OCI-LY1 (cell line): ENCODE measurements around the gene KLHL14.

Source experiments
- H2AFZ ChIP-seq: fragments of 200-600 bp; sonication (generic), shearing (Covaris generic); 2 replicates; pipeline ENCODE4 v1.6.0; 2014; ENCODE audit warnings: antibody characterized with exemption, mild to moderate bottlenecking, low read length
- H3F3A ChIP-seq: fragments of 200-600 bp; sonication (generic), shearing (Covaris generic); 2 replicates; pipeline ENCODE4 v1.6.0; 2014; ENCODE audit warnings: mild to moderate bottlenecking, antibody characterized with exemption, low read length, moderate library complexity; ENCODE audit not compliant: insufficient read depth
- H3K27ac ChIP-seq: fragments of 200-600 bp; sonication (generic); 2 replicates; pipeline ENCODE4 v1.5.1; 2014; ENCODE audit warnings: low read length, mixed run types, mild to moderate bottlenecking, low read depth; ENCODE audit not compliant: poor library complexity, severe bottlenecking
- H3K27me3 ChIP-seq: fragments of 200-600 bp; sonication (generic); 2 replicates; pipeline ENCODE4 v1.6.0; 2014; ENCODE audit warnings: antibody characterized with exemption, mild to moderate bottlenecking, low read length, moderate library complexity; ENCODE audit not compliant: insufficient read depth
- H3K36me3 ChIP-seq: fragments of 200-600 bp; sonication (generic); 2 replicates; pipeline ENCODE4 v1.6.1; 2014; ENCODE audit warnings: mild to moderate bottlenecking, antibody characterized with exemption, low read length, moderate library complexity, mixed read lengths; ENCODE audit not compliant: insufficient read depth
- H3K4me1 ChIP-seq: fragments of 200-600 bp; sonication (generic); 2 replicates; pipeline ENCODE4 v1.5.1; 2014; ENCODE audit warnings: mild to moderate bottlenecking, low read length, moderate library complexity; ENCODE audit not compliant: insufficient read depth, severe bottlenecking
- H3K4me2 ChIP-seq: fragments of 200-600 bp; sonication (generic), shearing (Covaris generic); 2 replicates; pipeline ENCODE4 v1.6.1; 2014; ENCODE audit warnings: low read length
- H3K4me3 ChIP-seq: fragments of 200-600 bp; sonication (generic); 2 replicates; pipeline ENCODE4 v1.5.1; 2014; ENCODE audit warnings: low read length, low read depth, mild to moderate bottlenecking, mixed read lengths; ENCODE audit not compliant: poor library complexity, severe bottlenecking
- H3K79me2 ChIP-seq: fragments of 200-600 bp; shearing (Covaris generic); 2 replicates; pipeline ENCODE4 v1.6.1; 2016; ENCODE audit warnings: mixed run types, low read length, mixed read lengths; ENCODE audit not compliant: insufficient read depth
- H3K9ac ChIP-seq: fragments of 200-600 bp; sonication (generic), shearing (Covaris generic); 2 replicates; pipeline ENCODE4 v1.6.1; 2014; ENCODE audit warnings: mild to moderate bottlenecking, low read length, mixed read lengths
- H3K9me2 ChIP-seq: fragments of 200-600 bp; sonication (generic), shearing (Covaris generic); 2 replicates; pipeline ENCODE4 v1.6.1; 2014; ENCODE audit warnings: low read depth, mild to moderate bottlenecking, low read length, mixed read lengths
- H3K9me3 ChIP-seq: fragments of 200-600 bp; shearing (Covaris generic); 2 replicates; pipeline ENCODE4 v1.6.1; 2014; ENCODE audit warnings: low read length, mixed read lengths
- H4K20me1 ChIP-seq: fragments of 200-600 bp; sonication (generic), shearing (Covaris generic); 2 replicates; pipeline ENCODE4 v1.6.0; 2016; ENCODE audit warnings: mild to moderate bottlenecking, low read length; ENCODE audit not compliant: insufficient read depth
- EZH2 ChIP-seq: fragments of 200-600 bp; sonication (generic), shearing (Covaris generic); IDR thresholded peaks from 2 replicates; pipeline ENCODE4 v1.8.0; 2017; ENCODE audit warnings: borderline replicate concordance, mixed run types, mild to moderate bottlenecking, antibody characterized with exemption, low read length, moderate library complexity, mixed read lengths
- TF ChIP-seq, protein P1 (sequence below): fragments of 200-600 bp; sonication (generic), shearing (Covaris generic); IDR thresholded peaks from 2 replicates; pipeline ENCODE4 v1.5.1; 2017; ENCODE audit warnings: mild to moderate bottlenecking, antibody characterized with exemption, low read length, moderate library complexity, mixed read lengths

Gene KLHL14

DNA sequence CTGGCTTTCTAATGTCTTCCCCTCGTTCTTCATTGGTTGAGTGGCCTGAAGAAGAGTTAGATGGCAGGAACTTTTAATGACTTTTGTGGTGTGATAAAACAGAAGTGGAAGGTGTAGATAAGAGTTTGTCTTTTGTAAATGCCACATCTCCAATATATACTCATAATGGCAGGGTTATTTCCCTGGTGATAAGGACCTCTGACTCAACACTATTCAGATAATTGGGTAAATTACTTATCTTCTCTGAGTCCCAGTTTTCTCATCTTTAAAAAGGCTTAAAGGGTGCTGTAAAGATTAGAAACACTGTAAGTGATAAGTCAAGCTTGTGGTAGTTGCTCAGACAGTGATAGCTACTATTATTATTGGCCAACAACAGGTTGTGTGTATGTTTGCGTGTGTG lies 9.5 kb downstream of the KLHL14 start:
- no peaks in the 10 kb centered on the region for H4K20me1 ChIP-seq
- no peak overlapping the region; the same call in 1 of the 2 replicates for H3K4me2 ChIP-seq
- H3K4me3 ChIP-seq: no peak overlapping the region
- no peaks in the 10 kb centered on the region for H3K36me3 ChIP-seq
- peak overlapping the region; percentile 25 for H3K27ac ChIP-seq
- no peak overlapping the region for H3K9ac ChIP-seq
- H3F3A ChIP-seq: peaks cover 17% of the 10 kb centered on the region
- no peak overlapping the region for H2AFZ ChIP-seq
- H3K27me3 ChIP-seq: no peaks in the 10 kb centered on the region
- H3K9me2 ChIP-seq: no peaks in the 10 kb centered on the region
- H3K9me3 ChIP-seq: no peaks in the 10 kb centered on the region
- H3K4me1 ChIP-seq: peaks cover 99% of the 10 kb centered on the region
- H3K79me2 ChIP-seq: peaks cover 51% of the 10 kb centered on the region
- TF ChIP-seq, protein P1, sequence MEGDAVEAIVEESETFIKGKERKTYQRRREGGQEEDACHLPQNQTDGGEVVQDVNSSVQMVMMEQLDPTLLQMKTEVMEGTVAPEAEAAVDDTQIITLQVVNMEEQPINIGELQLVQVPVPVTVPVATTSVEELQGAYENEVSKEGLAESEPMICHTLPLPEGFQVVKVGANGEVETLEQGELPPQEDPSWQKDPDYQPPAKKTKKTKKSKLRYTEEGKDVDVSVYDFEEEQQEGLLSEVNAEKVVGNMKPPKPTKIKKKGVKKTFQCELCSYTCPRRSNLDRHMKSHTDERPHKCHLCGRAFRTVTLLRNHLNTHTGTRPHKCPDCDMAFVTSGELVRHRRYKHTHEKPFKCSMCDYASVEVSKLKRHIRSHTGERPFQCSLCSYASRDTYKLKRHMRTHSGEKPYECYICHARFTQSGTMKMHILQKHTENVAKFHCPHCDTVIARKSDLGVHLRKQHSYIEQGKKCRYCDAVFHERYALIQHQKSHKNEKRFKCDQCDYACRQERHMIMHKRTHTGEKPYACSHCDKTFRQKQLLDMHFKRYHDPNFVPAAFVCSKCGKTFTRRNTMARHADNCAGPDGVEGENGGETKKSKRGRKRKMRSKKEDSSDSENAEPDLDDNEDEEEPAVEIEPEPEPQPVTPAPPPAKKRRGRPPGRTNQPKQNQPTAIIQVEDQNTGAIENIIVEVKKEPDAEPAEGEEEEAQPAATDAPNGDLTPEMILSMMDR: no peak
- no peak for TF ChIP-seq EZH2

DNA sequence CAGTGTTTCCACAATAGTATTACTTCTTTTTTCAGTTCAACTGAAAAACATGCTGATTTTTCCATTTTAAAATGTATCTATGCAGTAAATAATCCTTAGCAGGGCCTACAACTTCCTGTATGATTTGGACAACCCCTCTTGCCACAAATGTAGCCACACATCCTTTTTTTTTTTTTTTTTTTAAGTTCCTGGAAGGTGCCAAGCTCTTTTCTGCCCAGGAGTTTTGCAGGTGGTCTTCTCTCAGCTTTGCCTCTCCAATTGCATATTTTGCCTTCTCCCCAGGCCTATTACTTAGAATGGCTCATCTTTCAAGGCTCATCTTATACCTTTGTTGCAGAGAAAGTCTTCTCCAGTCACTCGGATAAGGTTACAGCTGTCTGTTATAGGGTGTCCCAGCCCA lies 11.6 kb downstream of the KLHL14 start:
- Histone ChIP-seq H3K36me3 (peaks cover 11% of the 10 kb centered on the region), H3K4me3 (no peak overlapping the region), H3K9ac (no peak overlapping the region), H4K20me1 (no peaks in the 10 kb centered on the region), H3K79me2 (peaks cover 32% of the 10 kb centered on the region), H3K9me3 (no peaks in the 10 kb centered on the region), H3K9me2 (no peaks in the 10 kb centered on the region), H3K4me1 (peaks cover 86% of the 10 kb centered on the region), H3K27ac (peak overlapping the region; percentile 83), H3F3A (peaks cover 17% of the 10 kb centered on the region), H3K27me3 (no peaks in the 10 kb centered on the region), H2AFZ (no peak overlapping the region), H3K4me2 (peak overlapping the region; percentile 32)
- no peak for TF ChIP-seq EZH2
- TF ChIP-seq, protein P1: no peak

DNA sequence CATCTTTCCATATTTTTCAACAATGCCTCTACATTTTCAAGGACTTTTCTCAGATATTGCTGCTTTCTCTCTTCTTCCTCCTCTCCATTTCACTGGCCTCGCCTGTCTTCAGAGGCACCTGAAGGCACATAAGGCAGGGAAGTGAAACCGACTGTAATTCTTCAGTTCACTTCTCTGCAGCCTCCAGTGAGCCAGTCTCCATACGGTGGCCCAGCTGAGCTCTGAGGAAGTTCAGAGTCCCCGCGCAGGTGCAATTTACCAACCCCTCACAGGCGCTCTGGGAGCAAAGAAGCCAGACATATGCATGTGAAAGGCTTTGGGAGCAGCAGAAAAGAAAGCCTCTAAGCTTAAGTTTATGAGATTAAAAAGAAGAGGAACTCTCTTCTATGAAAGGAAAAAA lies 12.4 kb downstream of the KLHL14 start:
- Histone ChIP-seq H3F3A (peaks cover 17% of the 10 kb centered on the region), H3K36me3 (peaks cover 16% of the 10 kb centered on the region), H3K4me3 (peak overlapping the region; percentile 7), H2AFZ (no peak overlapping the region), H4K20me1 (no peaks in the 10 kb centered on the region), H3K9ac (peak overlapping the region; percentile 44; the same call in 1 of the 2 replicates), H3K4me1 (peaks cover 77% of the 10 kb centered on the region), H3K27ac (peak overlapping the region; percentile 83), H3K4me2 (peak overlapping the region; percentile 32), H3K9me2 (no peaks in the 10 kb centered on the region), H3K79me2 (peaks cover 23% of the 10 kb centered on the region), H3K27me3 (no peaks in the 10 kb centered on the region), H3K9me3 (no peaks in the 10 kb centered on the region)
- TF ChIP-seq EZH2: no peak
- TF ChIP-seq, protein P1: no peak
